Testis (tissue), 2 donors: ENCODE data around the gene LTA4H.

Source experiments
- POLR2A ChIP-seq: fragments of 450-650 bp; IDR thresholded peaks from one replicate; pipeline ENCODE4 v1.6.1; 2017; ENCODE audit warnings: antibody characterized with exemption, mild to moderate bottlenecking, moderate library complexity
- TF ChIP-seq, protein P1 (sequence below), 3 experiments: fragments of 450-650 bp in 2 of 3; fragments of 200-600 bp in 1 of 3; sonication (generic) in 1 of 3; IDR thresholded peaks; one replicate each; pipeline ENCODE4 v1.5.1; 2016 to 2019; ENCODE audit warnings: antibody characterized with exemption in 3 of 3, mild to moderate bottlenecking in 2 of 3, moderate library complexity in 1 of 3

DNA sequence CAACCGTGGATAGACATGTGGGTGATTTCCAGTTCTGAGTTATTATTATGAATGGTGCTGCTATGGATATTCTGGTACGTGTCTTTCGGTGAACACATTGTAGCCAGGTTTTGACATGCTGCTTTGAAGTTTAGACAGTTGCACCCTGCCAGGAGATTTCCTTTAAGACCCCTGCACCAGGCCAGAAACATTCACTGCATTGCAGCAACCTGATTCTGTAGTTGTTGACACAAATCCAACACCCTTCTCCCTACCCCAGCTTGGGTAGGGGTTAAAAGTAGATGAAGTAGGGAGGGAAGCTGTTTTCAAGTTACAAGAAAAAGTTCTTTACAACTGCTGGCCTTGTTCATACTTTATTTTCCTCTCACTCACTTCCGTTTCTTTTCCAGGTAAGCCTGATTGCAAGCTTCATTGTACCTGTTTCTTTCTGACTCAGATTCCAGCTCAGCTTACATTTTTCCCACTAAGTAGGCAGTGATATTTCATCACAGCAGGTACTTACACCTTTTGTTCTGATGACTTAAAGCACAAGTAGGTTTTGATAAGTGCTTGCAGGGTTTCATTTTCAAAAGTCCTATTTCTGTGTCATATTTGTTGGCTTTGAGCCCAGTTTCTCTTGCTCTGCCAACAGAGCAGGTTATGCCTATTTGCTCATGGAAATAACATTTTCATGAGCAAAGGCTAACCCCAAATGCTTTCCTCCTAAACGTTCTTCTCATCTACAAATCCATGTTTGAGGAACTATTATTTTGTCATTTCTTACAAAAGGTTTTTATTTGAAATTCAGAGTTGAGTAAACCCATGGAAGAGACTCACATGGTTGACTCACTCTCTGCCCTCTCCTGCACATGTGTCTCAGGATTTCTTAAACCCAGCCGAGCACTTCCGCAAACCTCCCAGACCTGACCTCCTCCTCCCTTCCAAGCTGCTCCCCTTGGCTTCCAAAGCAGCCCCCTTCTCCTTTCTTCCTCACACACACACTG, 12.1 kb upstream of the LTA4H start:
- TF ChIP-seq, protein P1, sequence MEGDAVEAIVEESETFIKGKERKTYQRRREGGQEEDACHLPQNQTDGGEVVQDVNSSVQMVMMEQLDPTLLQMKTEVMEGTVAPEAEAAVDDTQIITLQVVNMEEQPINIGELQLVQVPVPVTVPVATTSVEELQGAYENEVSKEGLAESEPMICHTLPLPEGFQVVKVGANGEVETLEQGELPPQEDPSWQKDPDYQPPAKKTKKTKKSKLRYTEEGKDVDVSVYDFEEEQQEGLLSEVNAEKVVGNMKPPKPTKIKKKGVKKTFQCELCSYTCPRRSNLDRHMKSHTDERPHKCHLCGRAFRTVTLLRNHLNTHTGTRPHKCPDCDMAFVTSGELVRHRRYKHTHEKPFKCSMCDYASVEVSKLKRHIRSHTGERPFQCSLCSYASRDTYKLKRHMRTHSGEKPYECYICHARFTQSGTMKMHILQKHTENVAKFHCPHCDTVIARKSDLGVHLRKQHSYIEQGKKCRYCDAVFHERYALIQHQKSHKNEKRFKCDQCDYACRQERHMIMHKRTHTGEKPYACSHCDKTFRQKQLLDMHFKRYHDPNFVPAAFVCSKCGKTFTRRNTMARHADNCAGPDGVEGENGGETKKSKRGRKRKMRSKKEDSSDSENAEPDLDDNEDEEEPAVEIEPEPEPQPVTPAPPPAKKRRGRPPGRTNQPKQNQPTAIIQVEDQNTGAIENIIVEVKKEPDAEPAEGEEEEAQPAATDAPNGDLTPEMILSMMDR (IDR thresholded peaks at IDR 0.05), result no peak
- no peak for TF ChIP-seq POLR2A
